Testis (tissue), 2 donors: ENCODE data around the gene B3GLCT.

Experiments used
- POLR2A ChIP-seq: fragments of 450-650 bp; IDR thresholded peaks from one replicate; pipeline ENCODE4 v1.6.1; 2017; ENCODE audit warnings: antibody characterized with exemption, mild to moderate bottlenecking, moderate library complexity
- TF ChIP-seq, protein P1 (sequence below), 3 experiments: fragments of 450-650 bp in 2 of 3; fragments of 200-600 bp in 1 of 3; sonication (generic) in 1 of 3; IDR thresholded peaks; one replicate each; pipeline ENCODE4 v1.5.1; 2016 to 2019; ENCODE audit warnings: antibody characterized with exemption in 3 of 3, mild to moderate bottlenecking in 2 of 3, moderate library complexity in 1 of 3

- no peak for TF ChIP-seq POLR2A
- TF ChIP-seq, protein P1, sequence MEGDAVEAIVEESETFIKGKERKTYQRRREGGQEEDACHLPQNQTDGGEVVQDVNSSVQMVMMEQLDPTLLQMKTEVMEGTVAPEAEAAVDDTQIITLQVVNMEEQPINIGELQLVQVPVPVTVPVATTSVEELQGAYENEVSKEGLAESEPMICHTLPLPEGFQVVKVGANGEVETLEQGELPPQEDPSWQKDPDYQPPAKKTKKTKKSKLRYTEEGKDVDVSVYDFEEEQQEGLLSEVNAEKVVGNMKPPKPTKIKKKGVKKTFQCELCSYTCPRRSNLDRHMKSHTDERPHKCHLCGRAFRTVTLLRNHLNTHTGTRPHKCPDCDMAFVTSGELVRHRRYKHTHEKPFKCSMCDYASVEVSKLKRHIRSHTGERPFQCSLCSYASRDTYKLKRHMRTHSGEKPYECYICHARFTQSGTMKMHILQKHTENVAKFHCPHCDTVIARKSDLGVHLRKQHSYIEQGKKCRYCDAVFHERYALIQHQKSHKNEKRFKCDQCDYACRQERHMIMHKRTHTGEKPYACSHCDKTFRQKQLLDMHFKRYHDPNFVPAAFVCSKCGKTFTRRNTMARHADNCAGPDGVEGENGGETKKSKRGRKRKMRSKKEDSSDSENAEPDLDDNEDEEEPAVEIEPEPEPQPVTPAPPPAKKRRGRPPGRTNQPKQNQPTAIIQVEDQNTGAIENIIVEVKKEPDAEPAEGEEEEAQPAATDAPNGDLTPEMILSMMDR (IDR thresholded peaks at IDR 0.05): no peak
These were observed 61.5 kb downstream of the B3GLCT start for GRCh38 chr13:31261241-31261640.
